Ovary (tissue), 9 donors: ENCODE results near the gene SPRYD4. TPM values are rescaled to one million over a fixed set of nuclear protein-coding genes. Genes with fewer than 3 reads are reported as not detected.
"Not testable (repeated sequence)": the region's sequence is repeated elsewhere in the genome, so short reads cannot be mapped to it uniquely, and the experiment has no call there.

Experiments
- DNase-seq, 5 donors: peaks; one replicate each; pipeline ENCODE4 v3.0.0-alpha.2; 2019 to 2020
- H3K27ac ChIP-seq, 2 donors: fragments of 200-600 bp; one replicate each; pipeline versions ENCODE4 v1.5.1 to v1.8.0; 2019 to 2022
- H3K27me3 ChIP-seq: fragments of 200-600 bp; one replicate; pipeline ENCODE4 v1.8.0; 2022
- H3K36me3 ChIP-seq: fragments of 200-600 bp; sonication (generic); one replicate; pipeline ENCODE4 v1.5.1; 2019
- H3K4me1 ChIP-seq: one replicate; pipeline ENCODE4 v1.8.1; 2013; ENCODE audit warnings: mild to moderate bottlenecking, moderate library complexity; ENCODE audit not compliant: insufficient read depth
- H3K4me3 ChIP-seq: fragments of 200-600 bp; sonication (generic); one replicate; pipeline ENCODE4 v1.5.1; 2017
- H3K9me3 ChIP-seq, 2 donors: fragments of 200-600 bp in 1 of 2; sonication (generic) in 1 of 2; one replicate each; pipeline versions ENCODE4 v1.5.1 to v1.8.1; 2013 to 2019; ENCODE audit warnings: mild to moderate bottlenecking in 1 of 2, moderate library complexity in 1 of 2
- CTCF ChIP-seq, 3 donors: fragments of 450-650 bp in 2 of 3; fragments of 200-600 bp in 1 of 3; IDR thresholded peaks; one replicate each; pipeline versions ENCODE4 v1.5.1 to v1.8.0; 2016 to 2022; ENCODE audit warnings: antibody characterized with exemption in 3 of 3, mild to moderate bottlenecking in 1 of 3
- EP300 ChIP-seq: sonication (generic); formaldehyde crosslinking; IDR thresholded peaks from one replicate; pipeline ENCODE4 v1.6.1; 2017; ENCODE audit warnings: antibody characterized with exemption
- POLR2A ChIP-seq: fragments of 450-650 bp; IDR thresholded peaks from one replicate; pipeline ENCODE4 v1.6.1; 2017; ENCODE audit warnings: antibody characterized with exemption, mild to moderate bottlenecking, moderate library complexity
- WGBS, 3 donors: extraction: QIAGEN DNeasy Blood & Tissue Kit in 1 of 3; methylation state at CpG; one replicate each; pipeline versions ENCODE4 v1.1.5 to v1.1.7; 2013 to 2017; 5-methylcytosine and 5-hydroxymethylcytosine counted together
- intact Hi-C, 4 donors: fragments of 100-400 bp; cut with DNase I; formaldehyde crosslinking; loops; one replicate each; pipeline versions ENCODE4 v1.11.0 to v1.15.1; 2022 to 2023
- polyA plus RNA-seq, 2 donors: library from polyadenylated mRNA; stranded (reverse); fragments of 200-250 nt in 1 of 2; fragments of 350-450 nt in 1 of 2; fragmentation: Illumina TruSeq in 1 of 2; extraction: RNeasy Lipid Tissue Mini Kit (QIAGEN cat#74804) in 1 of 2; gene quantifications; one replicate each; pipeline ENCODE4 v1.2.3, GENCODE V29; 2013 to 2014
- total RNA-seq, 7 donors: library from RNA; depleted of rRNA in 2 of 7; stranded (reverse); fragments of >200 nt in 2 of 7; fragmentation: NEBNext Ultra II Directional in 3 of 7; extraction: Animal tissue kit (Norgen Biotek cat#: 25700) in 3 of 7; gene quantifications; one replicate each; pipeline versions ENCODE4 v1.1.0 to v1.2.4, GENCODE V29; 2016 to 2023
- donor health status: DM: no; HTN: no; CAD: no; lungs with moderate emphysema.
- donor health status: DM: no; HTN: no; CAD: no.
- donor health status: Bipolar disorder and iron deficiency.
- donor health status: DM: yes; HTN: yes; CAD: no.
- donor health status: DM: no; HTN: no; CAD: no.
- donor health status: DM: yes; HTN: yes; CAD: no.

The SPRYD4 gene
- total and polyA plus RNA-seq, 9 donors = 1.4 to 4.1 (median 2.7) TPM

- no peaks in the 10 kb centered on the region for H3K9me3 ChIP-seq
- intact Hi-C loops = no loop called here
- H3K4me1 ChIP-seq = no peaks in the 10 kb centered on the region
- H3K27ac ChIP-seq = no peak overlapping the region
- DNase-seq = no peak
- TF ChIP-seq POLR2A (no peak), EP300 (no peak), CTCF (IDR thresholded peaks at IDR 0.05) (no peak)
- no peak overlapping the region for H3K4me3 ChIP-seq
- no peaks in the 10 kb centered on the region for H3K27me3 ChIP-seq
- 97 to 98% (median 98%) methylated on average over 11 of the region's 11 CpGs for WGBS, 3 donors
- H3K36me3 ChIP-seq = no peaks in the 10 kb centered on the region
Observed at GRCh38 chr12:56431288-56431687, 37.1 kb upstream of the SPRYD4 start.

- TF ChIP-seq EP300 (no peak), POLR2A (no peak), CTCF (IDR thresholded peaks at IDR 0.05) (no peak)
Observed at GRCh38 chr12:56431850-56432249, 36.5 kb upstream of the SPRYD4 start.

DNA sequence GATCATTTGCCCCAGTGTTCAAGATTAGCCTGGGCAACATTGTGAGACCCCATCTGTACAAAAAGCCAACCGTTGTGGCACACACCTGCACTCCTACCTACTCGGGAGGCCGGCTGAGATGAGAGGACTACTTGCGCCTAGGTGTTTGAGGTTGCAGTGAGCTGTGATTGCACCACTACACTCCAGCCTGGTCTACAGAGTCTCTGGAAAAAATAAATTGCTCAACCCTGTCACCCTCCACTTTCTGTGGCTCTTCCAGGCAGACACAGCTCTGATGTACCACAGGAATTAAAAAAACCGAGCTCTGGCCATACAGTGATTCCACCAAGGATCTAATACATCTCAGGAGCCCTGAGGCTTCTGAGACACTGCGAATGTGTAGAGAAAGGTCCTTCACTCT is 33.5 kb upstream of the SPRYD4 start:
- TF ChIP-seq EP300 = no peak
- no peak for TF ChIP-seq CTCF (IDR thresholded peaks at IDR 0.05)
- TF ChIP-seq POLR2A = no peak
- H3K9me3 ChIP-seq = no peaks in the 10 kb centered on the region
- H3K36me3 ChIP-seq = no peaks in the 10 kb centered on the region
- no peaks in the 10 kb centered on the region for H3K4me1 ChIP-seq
- 93 to 96% (median 96%) methylated on average over 6 of the region's 6 CpGs for WGBS, 3 donors
- no peak overlapping the region for H3K4me3 ChIP-seq
- intact Hi-C loops = no loop called here
- DNase-seq = no peak
- no peak overlapping the region for H3K27ac ChIP-seq
- H3K27me3 ChIP-seq = no peaks in the 10 kb centered on the region

More at GRCh38 chr12:56431850-56432249, 36.5 kb upstream of the SPRYD4 start:
- no peak for DNase-seq
- Histone ChIP-seq H3K27me3 (no peaks in the 10 kb centered on the region), H3K36me3 (no peaks in the 10 kb centered on the region), H3K4me1 (no peaks in the 10 kb centered on the region), H3K9me3 (no peaks in the 10 kb centered on the region), H3K27ac (no peak overlapping the region), H3K4me3 (no peak overlapping the region)
- intact Hi-C loops = no loop called here
- WGBS, 3 donors = 95 to 98% (median 97%) methylated on average over 3 of the region's 3 CpGs

DNA sequence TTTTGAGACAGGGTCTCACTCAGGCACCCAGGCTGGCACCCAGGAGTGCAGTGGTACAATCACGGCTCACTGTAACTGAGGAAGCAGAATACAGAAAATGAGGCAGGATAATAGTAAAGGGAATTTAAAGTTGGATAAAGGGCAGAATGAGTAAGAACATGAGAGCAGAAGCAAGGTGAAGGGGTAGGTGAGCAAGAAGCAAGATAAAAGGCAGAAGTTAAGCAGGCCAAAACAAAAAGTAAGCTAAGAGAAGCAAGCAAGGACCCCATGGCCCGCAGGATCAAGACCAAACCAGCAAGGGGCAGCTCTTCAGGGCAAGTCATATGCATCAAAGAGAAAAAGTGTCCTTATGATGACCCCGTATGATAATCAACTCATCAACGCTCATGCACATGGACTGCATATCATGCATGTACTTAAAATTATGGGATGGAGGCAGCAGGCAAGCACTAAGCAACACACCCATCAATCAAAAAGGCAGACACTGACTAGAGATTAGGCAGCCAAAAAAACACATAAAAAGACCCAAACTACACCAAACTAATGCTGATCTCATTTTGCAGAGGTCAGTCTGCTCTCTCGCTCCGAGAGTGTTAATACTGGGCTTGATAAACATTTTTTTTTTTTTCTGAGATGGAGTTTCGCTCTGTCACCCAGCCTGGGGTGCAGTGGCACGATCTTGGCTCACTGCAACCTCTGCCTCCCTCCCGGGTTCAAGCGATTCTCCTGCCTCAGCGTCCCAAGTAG is 30.8 kb upstream of the SPRYD4 start:
- Histone ChIP-seq H3K4me1 (no peaks in the 10 kb centered on the region), H3K4me3 (no peak overlapping the region), H3K27me3 (no peaks in the 10 kb centered on the region), H3K27ac (no peak overlapping the region), H3K9me3 (no peaks in the 10 kb centered on the region), H3K36me3 (no peaks in the 10 kb centered on the region)
- TF ChIP-seq EP300 (no peak), CTCF (IDR thresholded peaks at IDR 0.05) (no peak), POLR2A (no peak)
- intact Hi-C loops = no loop called here
- DNase-seq = no peak
- WGBS, 3 donors = 73 to 85% (median 78%) methylated on average over 11 of the region's 11 CpGs

GRCh38 chr12:56443208-56443607 is 25.2 kb upstream of the SPRYD4 start:
- not testable (repeated sequence) for H3K4me3 ChIP-seq, H3K27me3 ChIP-seq, H3K9me3 ChIP-seq, H3K27ac ChIP-seq, DNase-seq, H3K36me3 ChIP-seq, H3K4me1 ChIP-seq
- WGBS, 3 donors = 55 to 77% (median 58%) methylated on average over 2 of the region's 2 CpGs
- intact Hi-C loops = loop anchor here in 1 of 4 donors (10.0 kb wide), 1 partner anchor 68 kb away; no protein-coding TSS in a partner anchor
